Immature natural killer cell (primary cell): Measurements from ENCODE around the gene KANSL1. TPM values are rescaled to one million over a fixed set of nuclear protein-coding genes. Genes with fewer than 3 reads are reported as not detected.

Source experiments
- DNase-seq, 3 donors: peaks; one replicate each; pipeline ENCODE4 v3.0.0; 2022; ENCODE audit warnings: mixed read lengths in 1 of 3
- H3K27ac Mint-ChIP-seq, 6 donors: one replicate each; pipeline ENCODE4 v1.8.0; 2020; ENCODE audit warnings: mixed read lengths in 6 of 6, mild to moderate bottlenecking in 5 of 6, inconsistent platforms in 4 of 6, moderate library complexity in 3 of 6
- H3K27me3 Mint-ChIP-seq, 3 donors: one replicate each; pipeline ENCODE4 v1.8.0; 2020 to 2021; ENCODE audit warnings: low read depth in 3 of 3, mild to moderate bottlenecking in 3 of 3, mixed read lengths in 3 of 3, moderate library complexity in 3 of 3, inconsistent platforms in 1 of 3
- H3K36me3 Mint-ChIP-seq, 3 donors: one replicate each; pipeline ENCODE4 v1.8.0; 2020; ENCODE audit warnings: mixed read lengths in 3 of 3, inconsistent platforms in 2 of 3, mild to moderate bottlenecking in 2 of 3
- H3K4me1 Mint-ChIP-seq, 2 donors: one replicate each; pipeline ENCODE4 v1.8.0; 2020; ENCODE audit warnings: inconsistent platforms in 2 of 2, mild to moderate bottlenecking in 2 of 2, mixed read lengths in 2 of 2, moderate library complexity in 1 of 2
- H3K4me3 Mint-ChIP-seq, 5 donors: one replicate each; pipeline ENCODE4 v1.8.0; 2020; ENCODE audit warnings: mild to moderate bottlenecking in 5 of 5, mixed read lengths in 5 of 5, inconsistent platforms in 3 of 5, moderate library complexity in 3 of 5
- H3K9me3 Mint-ChIP-seq, 6 donors: one replicate each; pipeline ENCODE4 v1.8.0; 2020; ENCODE audit warnings: mild to moderate bottlenecking in 6 of 6, mixed read lengths in 6 of 6, inconsistent platforms in 4 of 6, moderate library complexity in 3 of 6
- polyA plus RNA-seq, 3 donors: library from polyadenylated mRNA; unstranded; fragments of 300-500 nt; fragmentation: Illumina TruSeq; gene quantifications; one replicate each; pipeline ENCODE4 v1.2.3, GENCODE V29; 2021

KANSL1 gene
- polyA plus RNA-seq, 3 donors from 2014 or later: 3.3 to 21.9 (median 8.6) TPM

- Mint-ChIP-seq H3K9me3 (no peaks in the 10 kb centered on the region), H3K27ac (no peak overlapping the region), H3K27me3 (no peaks in the 10 kb centered on the region), H3K4me3 (no peak overlapping the region), H3K36me3 (no peaks in the 10 kb centered on the region), H3K4me1 (peaks cover 14 to 21% of the 10 kb centered on the region in 2 donors)
- DNase-seq: no peak
Measured at GRCh38 chr17:45999900-46000290, 193.3 kb downstream of the KANSL1 start.

- Mint-ChIP-seq H3K27ac (no peak within 1 kb of the TSS), H3K27me3 (no peaks in the 10 kb centered on the region), H3K4me1 (peaks cover 11 to 16% of the 10 kb centered on the region in 2 donors), H3K4me3 (no peak within 1 kb of the TSS), H3K36me3 (no peaks in the 10 kb centered on the region), H3K9me3 (no peaks in the 10 kb centered on the region)
- DNase-seq: no peak
Measured at GRCh38 chr17:45998987-45999899, 194.0 kb downstream of the KANSL1 start, which contains the start of gene STH. STH (plus strand) TSS chr17:45999250; CDS start chr17:45999280, 30 bp downstream.

- H3K4me3 Mint-ChIP-seq: no peak overlapping the region
- H3K4me1 Mint-ChIP-seq: peaks cover 0 to 2% of the 10 kb centered on the region in 2 donors
- H3K9me3 Mint-ChIP-seq: no peaks in the 10 kb centered on the region
- no peaks in the 10 kb centered on the region for H3K36me3 Mint-ChIP-seq
- no peak for DNase-seq
- no peaks in the 10 kb centered on the region for H3K27me3 Mint-ChIP-seq
- H3K27ac Mint-ChIP-seq: no peak overlapping the region
Measured at GRCh38 chr17:45997624-45998023, 195.6 kb downstream of the KANSL1 start.

- H3K27me3 Mint-ChIP-seq: no peaks in the 10 kb centered on the region
- H3K36me3 Mint-ChIP-seq: no peaks in the 10 kb centered on the region
- no peak overlapping the region for H3K4me3 Mint-ChIP-seq
- DNase-seq: no peak
- no peaks in the 10 kb centered on the region for H3K4me1 Mint-ChIP-seq
- no peak overlapping the region for H3K27ac Mint-ChIP-seq
- no peaks in the 10 kb centered on the region for H3K9me3 Mint-ChIP-seq
Measured at GRCh38 chr17:45997166-45997565, 196.1 kb downstream of the KANSL1 start.

GRCh38 chr17:45996282-45996937, 196.8 kb downstream of the KANSL1 start:
- no peaks in the 10 kb centered on the region for H3K4me1 Mint-ChIP-seq
- H3K36me3 Mint-ChIP-seq: no peaks in the 10 kb centered on the region
- no peak overlapping the region for H3K4me3 Mint-ChIP-seq
- no peak overlapping the region for H3K27ac Mint-ChIP-seq
- peaks cover 0 to 2% (median 0%) of the 10 kb centered on the region in 3 donors for H3K27me3 Mint-ChIP-seq
- no peak for DNase-seq
- H3K9me3 Mint-ChIP-seq: no peaks in the 10 kb centered on the region

- H3K4me3 Mint-ChIP-seq: no peak overlapping the region
Measured at GRCh38 chr17:45995627-45996270, 197.5 kb downstream of the KANSL1 start.

GRCh38 chr17:45994987-45995386, 198.2 kb downstream of the KANSL1 start:
- H3K27me3 Mint-ChIP-seq: peaks cover 0 to 6% (median 0%) of the 10 kb centered on the region in 3 donors
- H3K4me3 Mint-ChIP-seq: no peak overlapping the region
- no peaks in the 10 kb centered on the region for H3K36me3 Mint-ChIP-seq
- no peak for DNase-seq
- no peaks in the 10 kb centered on the region for H3K9me3 Mint-ChIP-seq
- no peaks in the 10 kb centered on the region for H3K4me1 Mint-ChIP-seq
- H3K27ac Mint-ChIP-seq: no peak overlapping the region

More at GRCh38 chr17:45995627-45996270, 197.5 kb downstream of the KANSL1 start:
- H3K9me3 Mint-ChIP-seq: no peaks in the 10 kb centered on the region
- peaks cover 0 to 2% (median 0%) of the 10 kb centered on the region in 3 donors for H3K27me3 Mint-ChIP-seq
- H3K36me3 Mint-ChIP-seq: no peaks in the 10 kb centered on the region
- no peak overlapping the region for H3K27ac Mint-ChIP-seq
- no peaks in the 10 kb centered on the region for H3K4me1 Mint-ChIP-seq
- no peak for DNase-seq

- H3K27me3 Mint-ChIP-seq: peaks cover 0 to 6% (median 0%) of the 10 kb centered on the region in 3 donors
- no peak for DNase-seq
- H3K27ac Mint-ChIP-seq: peak overlapping the region in 1 of 6 donors; percentile 18
- no peaks in the 10 kb centered on the region for H3K36me3 Mint-ChIP-seq
- no peak overlapping the region for H3K4me3 Mint-ChIP-seq
- H3K4me1 Mint-ChIP-seq: no peaks in the 10 kb centered on the region
- no peaks in the 10 kb centered on the region for H3K9me3 Mint-ChIP-seq
Measured at GRCh38 chr17:45993962-45994627, 199.1 kb downstream of the KANSL1 start.

GRCh38 chr17:45992904-45993303, 200.3 kb downstream of the KANSL1 start:
- H3K9me3 Mint-ChIP-seq: no peaks in the 10 kb centered on the region
- no peaks in the 10 kb centered on the region for H3K36me3 Mint-ChIP-seq
- no peak overlapping the region for H3K4me3 Mint-ChIP-seq
- no peak for DNase-seq
- H3K27me3 Mint-ChIP-seq: peaks cover 0 to 6% (median 0%) of the 10 kb centered on the region in 3 donors
- H3K27ac Mint-ChIP-seq: no peak overlapping the region
- H3K4me1 Mint-ChIP-seq: no peaks in the 10 kb centered on the region

- no peak for DNase-seq
- Mint-ChIP-seq H3K4me3 (no peak overlapping the region), H3K27ac (no peak overlapping the region), H3K9me3 (no peaks in the 10 kb centered on the region), H3K36me3 (no peaks in the 10 kb centered on the region), H3K4me1 (no peaks in the 10 kb centered on the region), H3K27me3 (peaks cover 0 to 6% (median 0%) of the 10 kb centered on the region in 3 donors)
Measured at GRCh38 chr17:45992175-45992574, 201.1 kb downstream of the KANSL1 start.

GRCh38 chr17:45991341-45991740, 201.9 kb downstream of the KANSL1 start:
- Mint-ChIP-seq H3K36me3 (no peaks in the 10 kb centered on the region), H3K27ac (no peak overlapping the region), H3K9me3 (no peaks in the 10 kb centered on the region), H3K4me1 (no peaks in the 10 kb centered on the region), H3K4me3 (no peak overlapping the region), H3K27me3 (peaks cover 0 to 6% (median 0%) of the 10 kb centered on the region in 3 donors)
- no peak for DNase-seq

- no peak for DNase-seq
- Mint-ChIP-seq H3K27ac (no peak overlapping the region), H3K27me3 (peaks cover 0 to 6% (median 0%) of the 10 kb centered on the region in 3 donors)
Measured at GRCh38 chr17:45990886-45991285, 202.3 kb downstream of the KANSL1 start.

GRCh38 chr17:45989759-45990158, 203.5 kb downstream of the KANSL1 start:
- no peak overlapping the region for H3K4me3 Mint-ChIP-seq
- no peaks in the 10 kb centered on the region for H3K9me3 Mint-ChIP-seq
- H3K27ac Mint-ChIP-seq: no peak overlapping the region
- H3K36me3 Mint-ChIP-seq: no peaks in the 10 kb centered on the region
- H3K27me3 Mint-ChIP-seq: peaks cover 0 to 6% (median 0%) of the 10 kb centered on the region in 3 donors
- H3K4me1 Mint-ChIP-seq: no peaks in the 10 kb centered on the region
- no peak for DNase-seq

More at GRCh38 chr17:45990886-45991285, 202.3 kb downstream of the KANSL1 start:
- Mint-ChIP-seq H3K36me3 (no peaks in the 10 kb centered on the region), H3K4me1 (no peaks in the 10 kb centered on the region), H3K9me3 (no peaks in the 10 kb centered on the region), H3K4me3 (no peak overlapping the region)
